IMR-90 (cell line): Measurements from ENCODE around the gene PTPRN2. TPM values are rescaled to one million over a fixed set of nuclear protein-coding genes. Genes with fewer than 3 reads are reported as not detected.
A peak's percentile ranks its signal among the peaks of the same experiment; 100 is the strongest.

ENCODE experiments used
- ATAC-seq: fragments of 200-7000 bp; cut with Tn5 transposase; 2 replicates; pipeline ENCODE4 v1.9.1; 2020; ENCODE audit warnings: low read depth, mild to moderate bottlenecking, moderate library complexity
- BruUV-seq: library from RNA; stranded (reverse); fragments of 400-500 nt; replicated peaks from 2 replicates; lab custom pipeline; 2021; lab: Mats Ljungman, UMichigan
- CTCF ChIA-PET: fragments of 300-600 bp; formaldehyde crosslinking; extraction: SDS; loops from one replicate; lab custom pipeline; 2021; ENCODE audit warnings: antibody characterized with exemption; lab: Yijun Ruan, JAX
- POLR2A ChIA-PET: fragments of 300-600 bp; sonication (Branson Sonifier 250); formaldehyde crosslinking; loops from one replicate; lab custom pipeline; 2022; ENCODE audit warnings: antibody characterized with exemption; ENCODE audit not compliant: unreplicated experiment; lab: Charles Lee
- DNase-seq: peaks from one replicate; pipeline ENCODE4 v3.0.0; 2013
- H2AFZ ChIP-seq: replicated peaks from 2 replicates; pipeline ENCODE3; 2013; ENCODE audit warnings: low read length, mild to moderate bottlenecking; ENCODE audit not compliant: poor library complexity
- H2AK5ac ChIP-seq: 2 replicates; pipeline ENCODE4 v1.6.1; 2013; ENCODE audit warnings: low read depth, low read length, inconsistent platforms
- H2AK9ac ChIP-seq: replicated peaks from 2 replicates; pipeline ENCODE3; 2013; ENCODE audit warnings: mild to moderate bottlenecking, low read depth, low read length, moderate library complexity; ENCODE audit not compliant: poor library complexity
- H2BK120ac ChIP-seq: 2 replicates; pipeline ENCODE4 v1.6.1; 2013; ENCODE audit warnings: low read depth, low read length, inconsistent platforms
- H2BK15ac ChIP-seq: 3 replicates; pipeline ENCODE4 v1.6.1; 2013; ENCODE audit warnings: low read depth, low read length, inconsistent platforms
- H2BK20ac ChIP-seq: 2 replicates; pipeline ENCODE4 v1.6.1; 2013; ENCODE audit warnings: low read depth, mild to moderate bottlenecking, inconsistent platforms, low read length, moderate library complexity
- H2BK5ac ChIP-seq: 2 replicates; pipeline ENCODE4 v1.6.1; 2013; ENCODE audit warnings: mild to moderate bottlenecking, low read depth, low read length, inconsistent platforms; ENCODE audit not compliant: poor library complexity, severe bottlenecking
- H3K14ac ChIP-seq: replicated peaks from 2 replicates; pipeline ENCODE4 v1.6.1; 2013; ENCODE audit warnings: low read depth, low read length, inconsistent platforms
- H3K18ac ChIP-seq: 2 replicates; pipeline ENCODE4 v1.6.1; 2013; ENCODE audit warnings: low read depth, low read length, control low read depth
- H3K23ac ChIP-seq: 2 replicates; pipeline ENCODE4 v1.6.1; 2013; ENCODE audit warnings: low read depth, low read length, inconsistent platforms
- H3K27ac ChIP-seq: 2 replicates; pipeline ENCODE4 v1.5.1; 2013; ENCODE audit warnings: mild to moderate bottlenecking, control low read depth, low read length; ENCODE audit not compliant: insufficient read depth
- H3K27me3 ChIP-seq: 2 replicates; pipeline ENCODE4 v1.6.1; 2013; ENCODE audit warnings: low read length; ENCODE audit not compliant: control insufficient read depth, insufficient read depth
- H3K36me3 ChIP-seq: 2 replicates; pipeline ENCODE4 v1.6.1; 2013; ENCODE audit warnings: low read length, mixed read lengths; ENCODE audit not compliant: control insufficient read depth, insufficient read depth
- H3K4ac ChIP-seq: 2 replicates; pipeline ENCODE4 v1.6.1; 2013; ENCODE audit warnings: low read depth, low read length, inconsistent platforms
- H3K4me1 ChIP-seq: 2 replicates; pipeline ENCODE4 v1.6.1; 2013; ENCODE audit warnings: low read length, mixed read lengths; ENCODE audit not compliant: control insufficient read depth, insufficient read depth
- H3K4me2 ChIP-seq: 2 replicates; pipeline ENCODE4 v1.6.1; 2013; ENCODE audit warnings: low read depth, mild to moderate bottlenecking, control low read depth, low read length, moderate library complexity
- H3K4me3 ChIP-seq: 2 replicates; pipeline ENCODE4 v1.5.1; 2013; ENCODE audit warnings: low read depth, mild to moderate bottlenecking, control low read depth, low read length, moderate library complexity; ENCODE audit not compliant: insufficient read depth
- H3K56ac ChIP-seq: 2 replicates; pipeline ENCODE4 v1.6.1; 2013; ENCODE audit warnings: low read length, inconsistent platforms; ENCODE audit not compliant: insufficient read depth; ENCODE audit errors: extremely low read depth
- H3K79me1 ChIP-seq, 2 experiments: 2 replicates each; pipeline ENCODE4 v1.6.1; 2013; ENCODE audit warnings: low read length in 2 of 2, inconsistent platforms in 1 of 2, low read depth in 1 of 2
- H3K9ac ChIP-seq: 2 replicates; pipeline ENCODE4 v1.6.1; 2013; ENCODE audit warnings: low read depth, low read length, control low read depth
- H3K9me1 ChIP-seq: 2 replicates; pipeline ENCODE4 v1.6.1; 2013; ENCODE audit warnings: low read length, inconsistent platforms; ENCODE audit not compliant: insufficient read depth
- H3K9me3 ChIP-seq: 2 replicates; pipeline ENCODE4 v1.6.1; 2013; ENCODE audit warnings: low read length; ENCODE audit not compliant: control insufficient read depth, insufficient read depth
- H4K20me1 ChIP-seq: 2 replicates; pipeline ENCODE4 v1.6.1; 2013; ENCODE audit warnings: low read length, inconsistent platforms; ENCODE audit not compliant: insufficient read depth
- H4K5ac ChIP-seq: 2 replicates; pipeline ENCODE4 v1.6.1; 2013; ENCODE audit warnings: mild to moderate bottlenecking, low read depth, low read length, control low read depth
- H4K8ac ChIP-seq, 2 experiments: 2 replicates each; pipeline ENCODE4 v1.6.1; 2013; ENCODE audit warnings: low read depth in 2 of 2, low read length in 2 of 2, control low read depth in 1 of 2, inconsistent platforms in 1 of 2
- H4K91ac ChIP-seq: 2 replicates; pipeline ENCODE4 v1.6.1; 2013; ENCODE audit warnings: low read depth, low read length, inconsistent platforms; ENCODE audit not compliant: insufficient read depth
- BHLHE40 ChIP-seq: fragments of 150-350 bp; IDR thresholded peaks from 2 replicates; pipeline ENCODE4 v1.6.1; 2016; ENCODE audit warnings: mild to moderate bottlenecking, low read depth, low read length
- CEBPB ChIP-seq: IDR thresholded peaks from 2 replicates; pipeline ENCODE4 v1.6.1; 2012; ENCODE audit warnings: low read depth, low read length, improper control_type of control experiment
- CTCF ChIP-seq: conservative IDR thresholded peaks from 2 replicates; pipeline ENCODE4 v1.5.1; 2012; ENCODE audit warnings: mild to moderate bottlenecking, low read depth, low read length, improper control_type of control experiment
- FOS ChIP-seq: fragments of 150-350 bp; IDR thresholded peaks from 2 replicates; pipeline ENCODE4 v1.6.1; 2016; ENCODE audit warnings: low read depth, low read length
- MAFK ChIP-seq: IDR thresholded peaks from 2 replicates; pipeline ENCODE4 v1.6.1; 2012; ENCODE audit warnings: low read depth, low read length, improper control_type of control experiment
- MAZ ChIP-seq: IDR thresholded peaks from 2 replicates; pipeline ENCODE4 v1.6.1; 2012; ENCODE audit warnings: low read depth, mild to moderate bottlenecking, low read length, improper control_type of control experiment, moderate library complexity, borderline replicate concordance
- MXI1 ChIP-seq: IDR thresholded peaks from 2 replicates; pipeline ENCODE4 v1.6.1; 2012; ENCODE audit warnings: low read depth, mild to moderate bottlenecking, low read length, moderate library complexity, borderline replicate concordance
- NFE2L2 ChIP-seq: fragments of 150-350 bp; IDR thresholded peaks from 2 replicates; pipeline ENCODE4 v1.6.1; 2016; ENCODE audit warnings: low read depth, mild to moderate bottlenecking, low read length
- POLR2A ChIP-seq: IDR thresholded peaks from 2 replicates; pipeline ENCODE4 v1.6.1; 2012; ENCODE audit warnings: mild to moderate bottlenecking, low read depth, low read length
- RAD21 ChIP-seq: IDR thresholded peaks from 2 replicates; pipeline ENCODE4 v1.6.1; 2012; ENCODE audit warnings: low read length, improper control_type of control experiment
- RCOR1 ChIP-seq: IDR thresholded peaks from 2 replicates; pipeline ENCODE4 v1.6.1; 2012; ENCODE audit warnings: mild to moderate bottlenecking, low read length, improper control_type of control experiment; ENCODE audit not compliant: insufficient replicate concordance
- USF2 ChIP-seq: fragments of 150-350 bp; IDR thresholded peaks from 2 replicates; pipeline ENCODE4 v1.6.1; 2017; ENCODE audit warnings: mild to moderate bottlenecking, antibody characterized with exemption, low read length, low read depth
- WGBS, 2 experiments: methylation state at CpG; one replicate each; pipeline versions ENCODE4 v1.1.5 to v1.1.7; 2013; ENCODE audit warnings: missing lambda C conversion rate in 2 of 2; ENCODE audit not compliant: insufficient read length in 1 of 2; ENCODE audit errors: extremely low coverage in 2 of 2; 5-methylcytosine and 5-hydroxymethylcytosine counted together
- dilution Hi-C: fragments of 300-500 bp; cut with HindIII; formaldehyde crosslinking; loops from one replicate; pipeline ENCODE4 v1.14.3; 2018; ENCODE audit warnings: low sequenced_read_pairs; ENCODE audit not compliant: unreplicated experiment
- in situ Hi-C: fragments of 300-500 bp; cut with MboI; formaldehyde crosslinking; loops from 3 replicates; pipeline ENCODE4 v1.14.3; 2019; ENCODE audit warnings: low sequenced_read_pairs, inconsistent platforms, mixed read lengths
- intact Hi-C: fragments of 100-400 bp; cut with micrococcal nuclease; formaldehyde crosslinking; loops from 2 replicates; pipeline ENCODE4 v1.10.0; 2022
- polyA plus RNA-seq, 3 experiments: library from polyadenylated mRNA; depleted of rRNA; stranded (reverse); fragments of >200 nt; gene quantifications; 2 replicates each; pipeline ENCODE4 v1.2.3, GENCODE V29; 2012; ENCODE audit warnings: low replicate concordance in 1 of 3
- total RNA-seq: library from RNA; depleted of rRNA; stranded (reverse); fragments of >200 nt; gene quantifications from 2 replicates; pipeline ENCODE4 v1.2.3, GENCODE V29; 2012

Gene PTPRN2
- total and polyA plus RNA-seq, 2 of the 4 experiments (the other 2 are of a cell fraction): 0.03 TPM; not detected in 1

- no peaks in the 10 kb centered on the region for H3K27me3 ChIP-seq
- H4K5ac ChIP-seq: no peak overlapping the region
- no peak overlapping the region for H3K56ac ChIP-seq
- no peaks in the 10 kb centered on the region for H3K4me1 ChIP-seq
- in situ Hi-C loops: no loop called here
- no peak overlapping the region for H2BK120ac ChIP-seq
- H3K14ac ChIP-seq: no peak overlapping the region
- DNase-seq: no peak
- no TSS peak for BruUV-seq
- H2BK15ac ChIP-seq: no peak overlapping the region
- no peaks in the 10 kb centered on the region for H4K20me1 ChIP-seq
- 54% methylated on average over 6 of the region's 11 CpGs; no CpG with 5 or more reads in 1 of the 2 experiments for WGBS, 2 experiments
- no peaks in the 10 kb centered on the region for H3K36me3 ChIP-seq
- no peak overlapping the region for H2AFZ ChIP-seq
- H2BK5ac ChIP-seq: no peak overlapping the region
- CTCF ChIA-PET: no interaction called here
- H3K4ac ChIP-seq: no peak overlapping the region
- H2BK20ac ChIP-seq: no peak overlapping the region
- no peak overlapping the region for H3K18ac ChIP-seq
- H3K4me3 ChIP-seq: no peak overlapping the region
- H3K23ac ChIP-seq: no peak overlapping the region
- H3K9me1 ChIP-seq: no peaks in the 10 kb centered on the region
- intact Hi-C loops: no loop called here
- H4K91ac ChIP-seq: no peak overlapping the region
- ATAC-seq: no peak
- peak overlapping the region; percentile 42 for H2AK9ac ChIP-seq
- no peak for TF ChIP-seq RCOR1
- TF ChIP-seq FOS: no peak
- no peak for TF ChIP-seq RAD21
- no peak for TF ChIP-seq POLR2A
- no peak for TF ChIP-seq MAFK
- TF ChIP-seq MAZ: no peak
- TF ChIP-seq MXI1: no peak
- TF ChIP-seq BHLHE40: no peak
- TF ChIP-seq CTCF: no peak
- TF ChIP-seq NFE2L2: no peak
- no peak for TF ChIP-seq USF2
- TF ChIP-seq CEBPB: no peak
- H2AK5ac ChIP-seq: no peak overlapping the region
- no peak overlapping the region for H4K8ac ChIP-seq
- no peak overlapping the region for H3K27ac ChIP-seq
- no peak overlapping the region for H3K9ac ChIP-seq
- H3K79me1 ChIP-seq: no peaks in the 10 kb centered on the region
- peaks cover 41% of the 10 kb centered on the region for H3K9me3 ChIP-seq
- dilution Hi-C loops: no loop called here
- H3K4me2 ChIP-seq: no peak overlapping the region
- POLR2A ChIA-PET: no interaction called here
These were observed 185.2 kb downstream of the PTPRN2 start for GRCh38 chr7:158402471-158402870.
